Thoracic aorta (tissue), 2 donors: ENCODE measurements around the gene CACNB1. TPM values are rescaled to one million over a fixed set of nuclear protein-coding genes. Genes with fewer than 3 reads are reported as not detected.

Experiments
- ATAC-seq: fragments of 150-250 bp; one replicate; pipeline ENCODE4 v1.8.0; 2017; ENCODE audit warnings: low read depth; ENCODE audit not compliant: insufficient number of reproducible peaks, low FRiP score
- DNase-seq: peaks from one replicate; pipeline ENCODE4 v3.0.0-alpha.2; 2020; ENCODE audit warnings: low spot score
- H3K27ac ChIP-seq, 2 donors: fragments of 200-600 bp; sonication (generic); 1 replicate in 1 of 2; 2 replicates in 1 of 2; pipeline ENCODE4 v1.5.1; 2016; ENCODE audit warnings: mild to moderate bottlenecking in 2 of 2, moderate library complexity in 2 of 2
- H3K27me3 ChIP-seq: fragments of 200-600 bp; sonication (generic); replicated peaks from 2 replicates; pipeline ENCODE4 v1.6.0; 2016; ENCODE audit warnings: mild to moderate bottlenecking; ENCODE audit not compliant: insufficient read depth
- H3K36me3 ChIP-seq: fragments of 200-600 bp; sonication (generic); one replicate; pipeline ENCODE4 v1.5.1; 2016
- H3K4me1 ChIP-seq, 2 donors: fragments of 200-600 bp; sonication (generic); 1 replicate in 1 of 2; 2 replicates in 1 of 2; pipeline versions ENCODE4 v1.5.1 to v1.6.0; 2016; ENCODE audit warnings: low read depth in 2 of 2, mild to moderate bottlenecking in 1 of 2; ENCODE audit not compliant: control insufficient read depth in 1 of 2
- H3K4me3 ChIP-seq: fragments of 200-600 bp; sonication (generic); 2 replicates; pipeline ENCODE4 v1.5.1; 2016; ENCODE audit warnings: mild to moderate bottlenecking
- H3K9me3 ChIP-seq: fragments of 200-600 bp; sonication (generic); 2 replicates; pipeline ENCODE4 v1.5.1; 2016
- total RNA-seq, 2 donors: library from RNA; depleted of rRNA; stranded (reverse); fragments of >200 nt; gene quantifications; one replicate each; pipeline versions ENCODE4 v1.1.0 to v1.2.3, GENCODE V29; 2016
- TF ChIP-seq, protein P1 (sequence below): fragments of 200-600 bp; sonication (generic); IDR thresholded peaks from one replicate; pipeline ENCODE4 v1.5.1; 2019; ENCODE audit warnings: antibody characterized with exemption

The CACNB1 gene
- total RNA-seq, 2 donors from 2014 or later = 14.3 to 15.6 TPM

DNA sequence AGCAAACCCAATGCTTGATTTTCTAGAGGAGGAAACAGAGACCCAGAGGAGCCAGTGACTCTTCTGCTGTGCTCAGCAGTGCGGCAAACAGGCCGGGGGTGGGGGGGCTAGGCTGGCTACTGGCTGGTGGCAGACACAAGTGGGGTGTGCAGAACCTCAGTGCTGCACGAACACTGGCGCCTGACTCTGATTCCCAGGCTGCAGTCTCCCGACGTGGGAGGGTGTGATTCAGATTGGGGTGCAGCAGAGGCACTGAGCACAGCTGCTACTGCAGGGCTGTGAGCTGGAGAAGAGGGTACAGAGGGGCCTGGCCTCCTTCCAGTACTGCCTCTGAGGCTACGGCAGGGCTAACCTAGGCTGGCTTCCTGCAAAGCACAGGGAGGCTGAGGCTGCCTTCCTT is 10.7 kb upstream of the CACNB1 start:
- TF ChIP-seq, protein P1, sequence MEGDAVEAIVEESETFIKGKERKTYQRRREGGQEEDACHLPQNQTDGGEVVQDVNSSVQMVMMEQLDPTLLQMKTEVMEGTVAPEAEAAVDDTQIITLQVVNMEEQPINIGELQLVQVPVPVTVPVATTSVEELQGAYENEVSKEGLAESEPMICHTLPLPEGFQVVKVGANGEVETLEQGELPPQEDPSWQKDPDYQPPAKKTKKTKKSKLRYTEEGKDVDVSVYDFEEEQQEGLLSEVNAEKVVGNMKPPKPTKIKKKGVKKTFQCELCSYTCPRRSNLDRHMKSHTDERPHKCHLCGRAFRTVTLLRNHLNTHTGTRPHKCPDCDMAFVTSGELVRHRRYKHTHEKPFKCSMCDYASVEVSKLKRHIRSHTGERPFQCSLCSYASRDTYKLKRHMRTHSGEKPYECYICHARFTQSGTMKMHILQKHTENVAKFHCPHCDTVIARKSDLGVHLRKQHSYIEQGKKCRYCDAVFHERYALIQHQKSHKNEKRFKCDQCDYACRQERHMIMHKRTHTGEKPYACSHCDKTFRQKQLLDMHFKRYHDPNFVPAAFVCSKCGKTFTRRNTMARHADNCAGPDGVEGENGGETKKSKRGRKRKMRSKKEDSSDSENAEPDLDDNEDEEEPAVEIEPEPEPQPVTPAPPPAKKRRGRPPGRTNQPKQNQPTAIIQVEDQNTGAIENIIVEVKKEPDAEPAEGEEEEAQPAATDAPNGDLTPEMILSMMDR = no peak
- ATAC-seq (no peak), DNase-seq (no peak)
- Histone ChIP-seq H3K4me3 (no peak overlapping the region), H3K4me1 (peaks cover 34 to 48% of the 10 kb centered on the region in 2 donors), H3K27me3 (no peaks in the 10 kb centered on the region), H3K27ac (peak overlapping the region; percentile 22 to 95), H3K9me3 (no peaks in the 10 kb centered on the region), H3K36me3 (peaks cover 21% of the 10 kb centered on the region)

DNA sequence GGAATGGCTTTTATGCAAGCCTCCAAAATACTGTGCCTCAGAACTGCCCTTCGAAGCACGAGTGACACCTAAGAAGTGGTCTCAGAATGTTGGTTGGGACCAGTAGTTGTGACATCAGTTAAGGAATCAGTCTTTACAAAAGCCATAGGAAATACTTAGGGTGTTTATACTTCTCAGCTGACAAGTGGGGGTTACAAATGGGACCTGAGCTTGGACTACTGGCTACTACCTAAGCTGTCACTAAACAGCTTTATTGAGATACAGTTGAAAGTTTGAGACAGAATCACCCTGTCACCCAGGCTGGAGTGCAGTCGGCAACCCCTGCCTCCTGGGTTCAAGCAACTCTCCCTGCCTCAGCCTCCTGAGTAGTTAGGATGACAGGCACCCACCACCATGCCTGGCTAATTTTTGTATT is 7.7 kb upstream of the CACNB1 start:
- TF ChIP-seq, protein P1 = no peak
- H3K27me3 ChIP-seq = no peaks in the 10 kb centered on the region
- no peaks in the 10 kb centered on the region for H3K9me3 ChIP-seq
- H3K4me3 ChIP-seq = no peak overlapping the region
- H3K36me3 ChIP-seq = peaks cover 36% of the 10 kb centered on the region
- DNase-seq (no peak), ATAC-seq (no peak)
- H3K4me1 ChIP-seq = peaks cover 36 to 40% of the 10 kb centered on the region in 2 donors
- no peak overlapping the region for H3K27ac ChIP-seq

DNA sequence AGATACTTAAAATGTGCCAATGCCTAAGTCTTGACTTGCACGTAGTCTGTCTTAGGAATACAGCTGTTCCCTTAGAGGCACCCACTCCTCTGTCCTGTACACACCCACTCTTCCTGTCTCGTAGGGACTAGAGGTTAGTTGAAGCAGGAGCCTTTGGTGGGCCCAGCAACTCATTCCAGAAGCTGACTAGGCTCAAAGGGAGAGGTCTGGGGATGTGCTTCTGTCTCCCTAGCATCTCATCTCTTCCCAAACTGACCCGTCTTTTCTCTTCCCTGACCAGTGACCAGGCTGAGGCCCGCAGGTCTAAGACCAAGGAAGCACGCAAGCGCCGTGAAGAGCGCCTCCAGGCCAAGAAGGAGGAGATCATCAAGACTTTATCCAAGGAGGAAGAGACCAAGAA is 6.8 kb upstream of the CACNB1 start:
- H3K27me3 ChIP-seq = no peaks in the 10 kb centered on the region
- peaks cover 29 to 35% of the 10 kb centered on the region in 2 donors for H3K4me1 ChIP-seq

DNA sequence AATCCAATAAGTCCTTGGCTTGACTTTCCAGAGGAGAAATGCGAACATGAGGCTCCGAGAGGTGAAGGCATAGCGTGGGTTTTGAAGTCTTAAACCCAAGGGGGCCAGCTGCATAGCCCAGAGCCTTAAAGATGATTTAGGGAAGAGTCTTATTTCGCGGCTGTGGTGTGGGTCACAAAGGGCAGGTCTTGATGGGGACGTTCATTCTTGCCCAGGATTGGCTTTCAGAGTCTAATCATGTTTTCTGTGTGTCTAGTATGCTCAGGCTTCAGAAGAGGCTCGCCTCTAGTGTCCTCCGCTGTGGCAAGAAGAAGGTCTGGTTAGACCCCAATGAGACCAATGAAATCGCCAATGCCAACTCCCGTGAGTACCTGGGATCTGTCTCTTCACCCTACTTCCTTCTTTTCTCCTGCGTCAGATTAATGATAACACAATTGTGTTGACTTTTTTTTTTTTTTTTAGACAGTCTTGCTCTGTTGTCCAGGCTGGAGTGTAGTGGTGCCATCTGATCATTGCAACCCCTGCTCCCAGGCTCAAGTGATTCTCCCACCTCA is 3.6 kb upstream of the CACNB1 start:
- Histone ChIP-seq H3K4me1 (peaks cover 20 to 36% of the 10 kb centered on the region in 2 donors), H3K4me3 (peak overlapping the region; percentile 80), H3K36me3 (peaks cover 36% of the 10 kb centered on the region), H3K27ac (peak overlapping the region; percentile 92 to 97), H3K9me3 (no peaks in the 10 kb centered on the region), H3K27me3 (no peaks in the 10 kb centered on the region)
- no peak for ATAC-seq
- TF ChIP-seq, protein P1 = no peak
- no peak for DNase-seq

More for the DNA sequence above, 6.8 kb upstream of the CACNB1 start:
- Histone ChIP-seq H3K27ac (no peak overlapping the region), H3K36me3 (peaks cover 36% of the 10 kb centered on the region), H3K4me3 (no peak overlapping the region), H3K9me3 (no peaks in the 10 kb centered on the region)
- DNase-seq (no peak), ATAC-seq (no peak)
- TF ChIP-seq, protein P1 = no peak

DNA sequence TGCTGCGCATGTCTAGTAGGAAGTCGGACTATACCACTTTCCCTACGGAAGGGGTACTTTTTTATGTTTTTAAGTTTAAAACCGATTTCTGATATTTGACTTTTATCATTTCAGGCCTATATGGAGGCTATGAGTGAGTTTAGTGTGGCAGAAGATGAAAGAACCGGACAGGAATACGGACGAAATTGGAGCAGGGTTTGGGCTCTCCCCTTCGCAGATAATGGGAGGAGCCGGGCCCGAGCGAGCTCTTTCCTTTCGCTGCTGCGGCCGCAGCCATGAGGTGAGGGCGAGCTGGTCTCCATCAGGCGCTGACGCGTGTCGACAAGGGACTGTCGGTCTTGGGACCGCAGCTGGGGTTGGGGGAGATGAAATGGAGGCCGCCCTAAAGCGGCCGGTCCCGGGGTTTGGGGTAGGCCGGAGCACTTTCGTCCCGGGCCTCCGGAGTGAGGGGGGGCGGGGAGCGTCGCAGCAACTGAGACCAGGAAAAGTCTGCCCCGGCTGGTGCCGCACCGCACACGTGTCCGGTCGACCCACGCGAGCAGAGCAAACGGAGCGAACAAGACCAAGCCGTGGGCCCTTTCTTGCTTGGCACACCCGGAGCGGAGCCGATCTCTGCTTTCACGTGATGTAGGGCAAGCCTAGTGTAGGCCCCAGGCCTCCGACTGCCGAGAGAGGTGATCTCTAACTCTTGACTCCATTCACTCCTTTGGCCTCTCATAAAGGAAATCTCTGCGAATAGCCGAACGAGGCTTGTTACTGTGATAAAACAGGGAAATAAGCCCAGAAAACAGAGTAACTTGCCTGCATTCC is 2.8 kb upstream of the CACNB1 start, which contains the start of gene RPL19:
Gene RPL19 (plus strand): TSS at position 214 of the 810 bp plus-strand sequence. CDS start 62 bp downstream, at position 276.
- H3K4me3 ChIP-seq = peak within 1 kb of the TSS; percentile 80
- no peak for DNase-seq
- ATAC-seq = peak; percentile 45
- H3K9me3 ChIP-seq = no peaks in the 10 kb centered on the region
- peaks cover 28 to 44% of the 10 kb centered on the region in 2 donors for H3K4me1 ChIP-seq
- peaks cover 36% of the 10 kb centered on the region for H3K36me3 ChIP-seq
- peak within 1 kb of the TSS; percentile 92 to 97 for H3K27ac ChIP-seq
- TF ChIP-seq, protein P1 = no peak
- H3K27me3 ChIP-seq = no peaks in the 10 kb centered on the region
